ENCODE data around the gene LY9. TPM values are rescaled to one million over a fixed set of nuclear protein-coding genes. Genes with fewer than 3 reads are reported as not detected.

LY9 gene
- total and polyA plus RNA-seq, 3 donors from 2014 or later = 0.68 to 0.71 TPM; not detected in 1

DNA sequence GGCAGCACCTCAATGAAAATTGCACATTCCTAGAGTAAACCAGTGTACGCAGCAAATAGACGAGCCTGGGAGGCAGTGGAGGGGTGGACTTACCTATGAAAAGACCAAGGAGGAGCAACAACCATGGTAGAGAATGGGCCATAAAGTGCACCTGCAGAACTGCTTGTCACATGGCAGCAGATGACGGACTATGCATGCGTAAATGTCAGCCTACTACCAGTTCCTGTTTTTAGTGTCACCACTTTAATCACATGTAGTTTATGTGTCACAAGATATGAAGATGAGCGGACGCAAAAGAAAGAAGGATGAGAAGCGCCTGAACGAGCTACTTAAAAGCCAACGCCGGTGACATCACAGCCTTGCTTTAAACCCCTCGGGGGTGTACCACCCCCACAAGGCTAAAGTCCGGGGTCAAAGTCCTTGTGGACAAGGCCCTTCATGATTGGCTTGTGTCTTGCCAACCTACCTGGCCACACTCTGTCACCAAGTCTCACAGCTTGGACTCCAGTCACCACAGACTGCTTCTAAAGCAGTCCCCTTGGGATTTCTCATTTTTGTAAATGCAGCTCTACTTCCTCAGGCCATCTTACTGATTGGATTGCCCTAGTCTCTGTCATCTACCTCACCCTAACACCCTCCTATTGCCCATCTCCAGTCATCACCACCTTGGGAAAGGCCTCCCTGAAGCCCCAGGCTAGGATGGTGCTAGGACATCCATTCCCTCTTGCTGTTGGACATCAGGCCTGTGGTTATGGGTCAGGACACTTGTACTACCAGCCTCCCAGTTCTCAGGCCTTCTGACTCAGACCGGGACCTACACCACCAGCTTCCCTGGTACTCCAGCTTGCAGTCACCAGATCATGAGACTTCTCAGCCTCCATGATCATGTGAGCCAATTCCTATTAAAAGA, 6.0 kb upstream of the LY9 start:
- Histone ChIP-seq H3K27ac (no peak overlapping the region), H3K9me3 (no peaks in the 10 kb centered on the region), H3K36me3 (ENCODE audit: low read depth, missing control alignments) (no peaks in the 10 kb centered on the region), H3K4me3 (no peak overlapping the region), H3K4me1 (no peaks in the 10 kb centered on the region), H3K27me3 (no peaks in the 10 kb centered on the region)
- intact Hi-C loops (cut with DNase I; ENCODE audit: low total_unique reads) = no loop called here
- 85 to 87% methylated on average over 13 of the region's 13 CpGs for WGBS, 2 donors
- no peak for DNase-seq
- no peak for TF ChIP-seq POLR2A (IDR thresholded peaks at IDR 0.05)
- TF ChIP-seq, protein P1, sequence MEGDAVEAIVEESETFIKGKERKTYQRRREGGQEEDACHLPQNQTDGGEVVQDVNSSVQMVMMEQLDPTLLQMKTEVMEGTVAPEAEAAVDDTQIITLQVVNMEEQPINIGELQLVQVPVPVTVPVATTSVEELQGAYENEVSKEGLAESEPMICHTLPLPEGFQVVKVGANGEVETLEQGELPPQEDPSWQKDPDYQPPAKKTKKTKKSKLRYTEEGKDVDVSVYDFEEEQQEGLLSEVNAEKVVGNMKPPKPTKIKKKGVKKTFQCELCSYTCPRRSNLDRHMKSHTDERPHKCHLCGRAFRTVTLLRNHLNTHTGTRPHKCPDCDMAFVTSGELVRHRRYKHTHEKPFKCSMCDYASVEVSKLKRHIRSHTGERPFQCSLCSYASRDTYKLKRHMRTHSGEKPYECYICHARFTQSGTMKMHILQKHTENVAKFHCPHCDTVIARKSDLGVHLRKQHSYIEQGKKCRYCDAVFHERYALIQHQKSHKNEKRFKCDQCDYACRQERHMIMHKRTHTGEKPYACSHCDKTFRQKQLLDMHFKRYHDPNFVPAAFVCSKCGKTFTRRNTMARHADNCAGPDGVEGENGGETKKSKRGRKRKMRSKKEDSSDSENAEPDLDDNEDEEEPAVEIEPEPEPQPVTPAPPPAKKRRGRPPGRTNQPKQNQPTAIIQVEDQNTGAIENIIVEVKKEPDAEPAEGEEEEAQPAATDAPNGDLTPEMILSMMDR (IDR thresholded peaks at IDR 0.05) = no peak

DNA sequence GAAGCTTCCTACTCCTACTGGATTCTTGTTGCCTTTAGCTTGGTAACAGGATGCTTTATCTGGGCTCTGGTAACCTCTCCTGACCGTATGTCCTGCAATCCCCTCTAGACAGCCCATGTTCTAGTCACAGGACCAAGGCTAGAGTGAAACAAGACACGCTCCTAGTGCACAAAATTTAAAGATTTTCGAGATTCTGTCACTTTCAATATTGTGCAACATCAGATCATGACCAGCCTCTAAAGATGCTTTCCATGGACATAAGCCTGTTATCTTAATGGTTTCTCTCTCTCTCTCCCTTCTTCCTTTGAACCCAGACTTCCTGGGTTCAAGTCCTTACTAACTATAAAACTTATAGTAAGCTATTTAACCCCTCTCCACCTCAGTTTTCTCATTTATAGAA, 1.6 kb upstream of the LY9 start:
- no peak for DNase-seq
- TF ChIP-seq, protein P1 (IDR thresholded peaks at IDR 0.05) = no peak
- no peak for TF ChIP-seq POLR2A (IDR thresholded peaks at IDR 0.05)
- H3K9me3 ChIP-seq = no peaks in the 10 kb centered on the region
- intact Hi-C loops (cut with DNase I; ENCODE audit: low total_unique reads) = no loop called here
- H3K4me1 ChIP-seq = no peaks in the 10 kb centered on the region
- no peaks in the 10 kb centered on the region for H3K27me3 ChIP-seq
- WGBS, 2 donors = 47 to 53% methylated on average over 3 of the region's 3 CpGs
- no peak overlapping the region for H3K4me3 ChIP-seq
- no peak overlapping the region for H3K27ac ChIP-seq
- no peaks in the 10 kb centered on the region for H3K36me3 ChIP-seq (ENCODE audit: low read depth, missing control alignments)

DNA sequence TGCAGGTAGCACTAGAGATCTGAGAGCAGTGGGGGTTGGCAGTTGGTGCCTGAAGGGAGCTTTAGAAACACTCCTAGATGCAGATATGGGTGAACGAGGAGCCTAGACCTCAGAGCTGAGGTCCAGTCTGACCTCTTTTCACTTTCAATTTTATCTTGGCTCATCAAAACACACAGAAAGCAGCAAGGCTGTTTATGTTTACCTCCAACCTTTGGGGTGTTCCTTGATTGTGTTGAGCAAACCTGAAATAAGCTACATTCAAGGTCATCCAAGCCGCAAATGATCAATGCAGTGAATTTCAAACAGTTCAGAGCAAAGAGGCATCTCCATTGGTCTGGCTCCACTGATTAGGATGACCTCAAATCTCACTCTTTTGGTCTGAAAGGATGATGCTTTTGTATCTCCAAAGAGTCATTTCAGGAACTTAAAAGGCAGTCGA, 1.3 kb downstream of the LY9 start:
- H3K27ac ChIP-seq = no peak overlapping the region
- no peak overlapping the region for H3K4me3 ChIP-seq
- no peaks in the 10 kb centered on the region for H3K36me3 ChIP-seq (ENCODE audit: low read depth, missing control alignments)
- 72 to 74% methylated on average over 3 of the region's 3 CpGs for WGBS, 2 donors
- no peaks in the 10 kb centered on the region for H3K9me3 ChIP-seq
- no peak for DNase-seq
- intact Hi-C loops (cut with DNase I; ENCODE audit: low total_unique reads) = no loop called here
- TF ChIP-seq POLR2A (IDR thresholded peaks at IDR 0.05) = no peak
- TF ChIP-seq, protein P1 (IDR thresholded peaks at IDR 0.05) = no peak
- H3K4me1 ChIP-seq = no peaks in the 10 kb centered on the region
- no peaks in the 10 kb centered on the region for H3K27me3 ChIP-seq

DNA sequence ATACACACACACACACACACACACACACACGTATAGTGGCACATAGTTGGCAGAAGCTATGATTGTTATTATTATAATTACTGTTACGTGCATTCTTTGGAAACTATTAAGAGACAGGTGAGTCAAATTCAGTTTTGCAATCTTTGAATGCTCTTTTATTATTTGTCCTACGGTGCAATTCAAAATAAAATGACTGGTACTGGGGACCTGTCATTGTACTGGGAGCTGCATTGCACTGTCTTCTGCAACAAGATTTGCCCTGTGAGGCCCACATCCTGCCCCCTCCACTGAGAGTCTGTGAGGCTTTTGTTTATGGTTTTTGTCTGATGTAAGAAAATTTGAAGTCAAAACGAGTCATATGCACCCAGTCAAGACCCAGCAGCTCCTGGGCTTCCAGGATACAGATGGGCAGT, 1.9 kb downstream of the LY9 start:
- Histone ChIP-seq H3K4me3 (no peak overlapping the region), H3K4me1 (no peaks in the 10 kb centered on the region), H3K27me3 (no peaks in the 10 kb centered on the region), H3K27ac (no peak overlapping the region), H3K9me3 (no peaks in the 10 kb centered on the region), H3K36me3 (ENCODE audit: low read depth, missing control alignments) (no peaks in the 10 kb centered on the region)
- TF ChIP-seq, protein P1 (IDR thresholded peaks at IDR 0.05) = no peak
- WGBS, 2 donors = 48 to 58% methylated on average over 4 of the region's 4 CpGs
- no peak for DNase-seq
- intact Hi-C loops (cut with DNase I; ENCODE audit: low total_unique reads) = no loop called here

DNA sequence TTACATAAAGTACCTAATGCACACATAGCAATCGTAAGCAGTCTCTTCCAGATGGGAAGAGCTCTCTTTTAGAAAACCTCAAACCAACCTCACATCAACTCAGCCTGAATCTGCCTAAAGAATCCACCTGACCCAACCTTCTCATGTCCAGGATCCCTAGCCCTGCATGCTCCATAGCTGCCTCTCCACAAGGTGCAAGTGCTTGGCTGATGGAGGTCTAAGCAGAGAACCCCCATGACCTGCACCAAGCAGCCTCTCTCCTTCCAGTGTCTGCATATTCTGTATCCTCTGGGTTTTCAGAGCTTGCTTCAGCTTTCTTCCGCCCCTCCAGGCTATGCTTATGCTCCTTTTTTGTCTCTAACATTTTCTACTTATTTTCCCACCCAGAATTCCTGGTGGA, 2.5 kb downstream of the LY9 start:
- WGBS, 2 donors = 97 to 98% methylated on average over 2 of the region's 2 CpGs
- intact Hi-C loops (cut with DNase I; ENCODE audit: low total_unique reads) = no loop called here
- H3K27me3 ChIP-seq = no peaks in the 10 kb centered on the region
- no peaks in the 10 kb centered on the region for H3K36me3 ChIP-seq (ENCODE audit: low read depth, missing control alignments)
- H3K4me1 ChIP-seq = no peaks in the 10 kb centered on the region
- no peak for TF ChIP-seq POLR2A (IDR thresholded peaks at IDR 0.05)
- TF ChIP-seq, protein P1 (IDR thresholded peaks at IDR 0.05) = no peak
- H3K4me3 ChIP-seq = no peak overlapping the region
- H3K27ac ChIP-seq = no peak overlapping the region
- no peaks in the 10 kb centered on the region for H3K9me3 ChIP-seq
- no peak for DNase-seq

Measured in testis (tissue), 3 donors.